A549 treated with CORT108297 at 1 μM for 4 hours (cell line): Measurements from ENCODE around the gene MYL9. TPM values are rescaled to one million over a fixed set of nuclear protein-coding genes. Genes with fewer than 3 reads are reported as not detected.

ENCODE experiments used
- total RNA-seq: library from RNA; stranded (reverse); fragments of 200-300 nt; extraction: Qiagen RNA extraction; gene quantifications from 5 replicates; pipeline ENCODE4 v1.2.3, GENCODE V29; 2022

The MYL9 gene
- total RNA-seq, result 17.0 to 27.2 TPM (median 20.2 TPM) in 5 replicates

DNA sequence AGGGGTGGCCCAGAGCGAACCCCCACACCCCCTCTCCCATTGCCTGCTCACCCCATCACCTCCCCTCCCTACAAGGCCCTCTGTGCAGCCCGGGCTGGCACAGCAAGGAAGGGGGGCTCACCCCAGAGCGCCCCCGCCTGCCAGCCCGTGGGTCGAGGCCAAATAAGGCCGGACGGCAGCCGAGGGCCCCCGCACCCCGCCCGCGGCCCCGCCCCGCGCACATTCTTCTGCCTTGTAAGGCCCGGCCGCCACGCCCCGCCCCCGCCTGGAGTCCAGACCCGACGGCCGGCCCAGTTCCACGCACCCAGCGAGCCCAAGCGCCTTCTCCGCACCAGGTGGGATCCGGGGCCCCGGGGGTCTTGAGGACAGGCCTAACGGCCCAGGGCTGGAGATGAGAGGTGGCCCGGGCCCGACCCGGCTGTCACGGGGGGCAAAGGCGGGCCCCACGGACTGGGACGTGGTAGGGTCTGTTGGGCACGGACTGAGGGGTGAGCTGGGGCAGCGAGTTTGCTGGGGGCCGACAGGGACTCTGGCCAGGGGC lies at the start of gene MYL9:
MYL9 (plus strand) TSS at position 293 of the 541 bp plus-strand sequence. CDS start 3,366 bp downstream, outside the sequence.

DNA sequence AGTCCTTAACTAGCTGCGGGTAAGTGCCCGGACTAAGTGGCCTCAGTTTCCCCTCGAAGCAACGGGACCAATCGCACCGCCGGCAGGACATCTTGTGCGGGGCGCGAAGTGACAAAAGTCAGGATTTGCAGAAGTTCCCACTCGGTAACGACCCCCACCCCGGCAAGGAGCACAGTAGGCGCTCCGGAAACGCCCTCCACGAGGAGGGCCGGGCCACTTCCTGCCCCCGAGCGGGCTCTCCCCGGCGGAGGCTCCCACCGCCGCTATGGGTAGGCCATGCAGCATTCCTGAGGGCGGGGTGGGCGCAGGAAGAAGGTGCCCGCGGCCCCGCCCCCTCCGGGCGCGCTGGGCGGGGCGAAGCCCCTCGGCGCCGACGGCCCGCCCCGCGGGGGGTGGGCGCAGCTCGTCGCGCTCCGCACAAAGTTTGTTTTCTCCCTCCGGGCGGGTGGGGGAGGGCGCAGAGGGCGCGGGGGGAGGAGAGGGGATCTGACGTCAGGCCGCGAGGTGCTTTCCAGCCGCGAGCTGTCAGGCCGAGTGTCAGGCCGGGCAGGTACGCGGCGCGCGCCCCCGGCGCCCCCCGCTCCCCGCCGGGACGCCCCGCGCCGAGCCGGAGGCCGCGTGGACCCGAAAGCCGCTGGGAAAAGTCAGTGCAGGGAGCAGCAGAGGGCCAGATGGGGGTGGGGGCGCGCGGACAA lies 31.9 kb downstream of the MYL9 start, which contains the start of gene TGIF2:
TGIF2 (plus strand) TSS at position 495 of the 695 bp plus-strand sequence. CDS start 5,178 bp downstream, outside the sequence.

Other genes with a start within 250 kb of the MYL9 start
- gene DLGAP4, start 235.2 kb upstream of the MYL9 start, total RNA-seq, result 57.5 to 73.4 TPM (median 66.9 TPM) in 5 replicates
- gene TGIF2, start 32.1 kb downstream of the MYL9 start, total RNA-seq, result 4.1 to 5.4 TPM (median 4.9 TPM) in 5 replicates
- gene RAB5IF, start 64.3 kb downstream of the MYL9 start, total RNA-seq, result 199 to 303 TPM (median 280 TPM) in 5 replicates
- gene SLA2, start 104.7 kb downstream of the MYL9 start, total RNA-seq, result not detected in 5 replicates
- gene NDRG3, start 204.6 kb downstream of the MYL9 start, total RNA-seq, result 19.9 to 22.3 TPM (median 21.5 TPM) in 5 replicates
- 23.1 to 31.0 TPM (median 24.7 TPM) in 5 replicates for gene DSN1, start 232.2 kb downstream of the MYL9 start, total RNA-seq